Fibroblast of peridontal ligament (primary cell): Measurements from ENCODE around the gene RTTN.

Source experiments
- DNase-seq: peaks from one replicate; pipeline ENCODE4 v3.0.0-alpha.2; 2010; ENCODE audit errors: extremely low read depth

RTTN gene

GRCh38 chr18:70028734-70029133 is 176.8 kb downstream of the RTTN start:
- DNase-seq = no peak

- DNase-seq = no peak
These were observed 177.4 kb downstream of the RTTN start for GRCh38 chr18:70028084-70028483.

GRCh38 chr18:70025580-70025979 is 179.9 kb downstream of the RTTN start:
- DNase-seq = no peak

- no peak for DNase-seq
These were observed 180.7 kb downstream of the RTTN start for GRCh38 chr18:70024829-70025228.

GRCh38 chr18:70024093-70024492 is 181.4 kb downstream of the RTTN start:
- DNase-seq = no peak

GRCh38 chr18:70022636-70023035 is 182.9 kb downstream of the RTTN start:
- DNase-seq = peak; percentile 63

GRCh38 chr18:70021498-70021897 is 184.0 kb downstream of the RTTN start:
- DNase-seq = no peak

GRCh38 chr18:70021043-70021442 is 184.4 kb downstream of the RTTN start:
- DNase-seq = no peak

GRCh38 chr18:70019991-70020390 is 185.5 kb downstream of the RTTN start:
- DNase-seq = no peak

GRCh38 chr18:70019136-70019535 is 186.4 kb downstream of the RTTN start:
- no peak for DNase-seq

GRCh38 chr18:70015127-70015526 is 190.4 kb downstream of the RTTN start:
- DNase-seq = peak; percentile 60

GRCh38 chr18:70005580-70005979 is 199.9 kb downstream of the RTTN start:
- no peak for DNase-seq

GRCh38 chr18:70004696-70005095 is 200.8 kb downstream of the RTTN start:
- no peak for DNase-seq

GRCh38 chr18:69999656-70000055 is 205.8 kb downstream of the RTTN start:
- DNase-seq = no peak

GRCh38 chr18:69998523-69998987 is 206.9 kb downstream of the RTTN start:
- no peak for DNase-seq

- DNase-seq = no peak
These were observed 208.3 kb downstream of the RTTN start for GRCh38 chr18:69996951-69997798.

- no peak for DNase-seq
These were observed 209.1 kb downstream of the RTTN start for GRCh38 chr18:69996417-69996816.

GRCh38 chr18:69995774-69996173 is 209.7 kb downstream of the RTTN start:
- no peak for DNase-seq

GRCh38 chr18:69992776-69993175 is 212.7 kb downstream of the RTTN start:
- peak; percentile 29 for DNase-seq

GRCh38 chr18:69987870-69988269 is 217.6 kb downstream of the RTTN start:
- DNase-seq = no peak

GRCh38 chr18:69985239-69985638 is 220.2 kb downstream of the RTTN start:
- no peak for DNase-seq

- DNase-seq = no peak
These were observed 223.1 kb downstream of the RTTN start for GRCh38 chr18:69982417-69982816.

GRCh38 chr18:69981948-69982347 is 223.5 kb downstream of the RTTN start:
- no peak for DNase-seq
